NCI-H526 (cell line): ENCODE measurements around the gene SLC43A3.
"Not testable (repeated sequence)": the region's sequence is repeated elsewhere in the genome, so short reads cannot be mapped to it uniquely, and the experiment has no call there.

ENCODE experiments used
- DNase-seq, 2 experiments: peaks; one replicate each; lab custom pipeline; 2025; lab: John Stamatoyannopoulos, UW

SLC43A3 gene

DNA sequence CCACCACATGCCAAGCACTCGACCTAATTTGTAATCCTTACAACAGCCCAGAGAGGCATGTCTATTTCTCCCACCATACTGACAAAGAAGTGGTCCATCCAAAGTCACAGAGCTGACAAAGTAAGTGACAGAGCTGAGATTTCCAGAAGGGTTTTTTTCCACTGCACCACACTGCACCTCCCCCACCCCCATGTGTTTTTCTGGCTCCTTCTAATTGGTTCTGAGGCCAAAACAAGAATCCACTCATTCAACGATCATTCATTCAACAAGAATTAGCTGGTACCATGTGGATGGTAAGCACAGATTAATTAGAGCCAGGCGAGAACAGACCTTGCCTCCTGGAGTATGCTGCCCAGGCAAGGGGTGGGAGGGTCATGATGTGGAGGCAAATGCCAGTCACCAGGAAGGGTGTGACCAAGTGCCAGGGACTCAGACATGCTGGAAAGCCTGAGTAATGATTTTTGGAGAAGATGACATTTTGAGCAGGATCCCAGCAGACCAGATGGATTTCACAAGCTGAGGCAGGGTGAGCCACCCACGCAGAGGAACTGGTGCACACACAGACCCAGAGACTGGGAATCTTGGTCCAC lies 21.6 kb downstream of the SLC43A3 start:
- no peak for DNase-seq

DNA sequence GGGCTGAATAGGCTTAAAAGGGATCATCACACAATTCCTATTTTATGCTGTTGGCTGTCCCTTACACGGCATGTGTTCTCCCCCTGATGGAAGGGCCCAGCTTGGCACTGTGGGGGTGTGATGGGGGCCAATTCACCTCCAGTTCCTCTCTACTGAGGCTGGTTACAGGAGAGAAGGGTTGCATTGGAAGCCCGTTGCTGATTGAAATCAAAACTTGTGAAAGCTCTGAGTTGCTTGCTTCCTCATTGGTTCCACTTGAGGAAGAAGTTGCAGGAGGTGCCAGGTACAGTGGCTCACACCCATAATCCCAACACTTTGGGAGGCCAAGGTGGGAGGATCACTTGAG lies 23.1 kb downstream of the SLC43A3 start:
- DNase-seq: no peak

DNA sequence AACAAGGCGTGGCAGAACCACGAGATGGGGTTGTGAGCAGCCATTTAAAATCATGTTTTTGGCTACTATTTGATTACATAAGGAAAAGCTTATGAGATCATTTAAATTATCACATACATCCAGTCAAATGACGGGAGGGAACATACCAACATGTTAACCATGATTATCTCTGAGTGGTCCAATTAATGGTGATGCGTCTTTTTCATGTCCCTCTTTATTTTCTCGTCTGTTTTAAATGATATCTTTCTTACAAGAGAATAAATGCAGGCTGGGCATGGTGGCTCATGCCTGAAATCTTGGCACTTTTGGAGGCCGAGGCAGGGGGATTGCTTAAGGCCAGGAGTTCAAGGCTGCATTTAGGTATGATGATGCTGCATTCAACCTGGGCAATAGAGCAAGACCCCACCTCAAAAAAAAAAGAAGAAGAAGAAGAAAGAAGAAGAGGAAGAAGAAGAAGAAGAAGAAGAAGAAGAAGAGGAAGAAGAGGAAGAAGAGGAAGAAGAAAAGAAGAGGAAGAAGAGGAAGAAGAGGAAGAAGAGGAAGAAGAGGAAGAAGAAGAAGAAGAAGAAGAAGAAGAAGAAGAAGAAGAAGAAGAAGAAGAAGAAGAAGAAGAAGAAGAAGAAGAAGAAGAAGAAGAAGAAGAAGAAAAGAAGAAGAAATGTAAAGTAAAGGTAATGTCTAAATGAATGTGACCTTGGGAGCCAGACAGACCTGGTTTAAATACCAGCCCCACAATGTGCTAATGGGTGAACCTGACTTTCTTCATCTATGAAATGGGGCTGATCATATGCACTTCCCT lies 23.7 kb downstream of the SLC43A3 start:
- not testable (repeated sequence) for DNase-seq

DNA sequence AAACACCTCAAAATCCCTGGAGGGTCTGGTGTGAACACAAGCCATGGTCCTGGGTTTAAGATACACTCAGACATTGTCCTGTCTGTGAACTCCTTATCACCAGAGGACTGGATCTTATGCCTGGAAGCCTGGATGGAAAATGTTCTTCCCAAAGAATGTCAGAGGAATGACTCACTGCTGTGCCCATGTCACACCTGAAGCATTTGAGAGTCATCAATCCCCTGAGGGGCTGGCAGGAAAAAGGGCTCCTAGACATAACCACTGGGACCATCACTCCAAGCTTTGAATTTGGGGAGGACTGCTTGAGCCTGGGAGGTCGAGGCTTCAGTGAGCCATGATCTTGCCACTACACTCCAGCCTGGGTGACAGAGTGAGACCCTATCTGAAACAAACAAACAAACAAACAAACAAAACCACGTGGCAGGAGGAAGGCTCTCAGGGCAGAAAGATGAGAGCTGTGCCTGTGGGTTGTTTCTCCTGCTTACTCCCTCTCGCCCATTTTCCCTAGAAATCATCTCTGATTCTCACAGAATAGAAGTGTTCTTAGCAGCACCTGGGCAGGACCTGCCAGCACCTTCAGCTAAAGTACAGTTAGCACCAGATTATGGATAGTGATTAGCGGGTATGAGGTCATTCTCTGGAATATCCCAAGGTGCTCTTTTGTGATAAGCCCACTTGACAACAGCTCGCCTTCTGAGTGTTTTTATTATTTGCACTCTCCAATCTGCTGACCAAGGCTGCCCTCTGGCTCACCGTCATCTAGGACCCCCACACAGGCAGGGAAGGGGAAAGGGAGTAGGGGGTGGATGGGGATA lies 24.5 kb downstream of the SLC43A3 start:
- DNase-seq: no peak

DNA sequence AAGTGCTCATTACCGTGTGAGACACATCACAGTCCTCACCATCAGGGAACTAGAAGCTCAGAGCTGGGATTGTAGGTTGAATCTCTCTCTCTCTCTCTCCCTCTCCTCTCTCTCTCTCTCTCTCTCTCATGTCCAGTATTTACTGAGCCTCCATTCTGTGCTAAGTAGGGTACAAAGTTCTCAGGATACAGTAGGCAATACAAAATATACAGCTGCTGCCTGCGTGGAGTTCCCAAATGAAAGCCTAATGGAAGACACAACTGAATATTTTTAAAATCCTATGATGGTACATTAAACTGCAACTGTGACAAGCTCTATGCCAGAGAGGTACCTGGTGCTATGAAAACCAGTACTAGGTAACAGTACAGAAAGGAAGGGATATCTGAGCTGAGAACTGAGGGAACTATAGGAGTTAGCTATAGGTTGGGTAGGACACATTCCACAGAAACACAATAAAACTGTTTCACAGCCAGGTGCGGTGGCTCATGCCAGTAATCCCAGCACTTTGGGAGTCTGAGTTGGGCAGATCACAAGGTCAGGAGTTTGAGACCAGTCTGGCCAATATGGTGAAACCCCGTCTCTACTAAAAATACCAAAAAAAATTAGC lies 26.8 kb downstream of the SLC43A3 start:
- DNase-seq: no peak

DNA sequence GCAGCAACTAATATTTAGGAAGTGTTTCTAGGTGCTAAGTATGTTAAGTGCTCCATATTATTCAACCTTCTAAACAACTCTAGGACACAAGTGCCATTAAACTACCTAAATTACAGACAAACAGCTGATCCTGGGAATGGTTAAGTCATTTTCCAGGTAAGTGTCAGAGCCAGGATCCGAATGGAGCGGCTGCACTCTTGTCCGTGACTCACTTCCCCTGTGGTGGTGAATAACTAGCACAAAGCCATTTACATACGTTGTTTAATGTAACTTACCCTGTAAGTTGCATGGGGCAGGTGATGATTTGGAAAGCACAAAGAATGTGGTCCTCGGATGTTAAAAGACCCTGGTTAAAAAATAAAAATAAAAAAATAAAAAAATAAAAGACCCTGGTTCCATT lies 27.7 kb downstream of the SLC43A3 start:
- DNase-seq: no peak

DNA sequence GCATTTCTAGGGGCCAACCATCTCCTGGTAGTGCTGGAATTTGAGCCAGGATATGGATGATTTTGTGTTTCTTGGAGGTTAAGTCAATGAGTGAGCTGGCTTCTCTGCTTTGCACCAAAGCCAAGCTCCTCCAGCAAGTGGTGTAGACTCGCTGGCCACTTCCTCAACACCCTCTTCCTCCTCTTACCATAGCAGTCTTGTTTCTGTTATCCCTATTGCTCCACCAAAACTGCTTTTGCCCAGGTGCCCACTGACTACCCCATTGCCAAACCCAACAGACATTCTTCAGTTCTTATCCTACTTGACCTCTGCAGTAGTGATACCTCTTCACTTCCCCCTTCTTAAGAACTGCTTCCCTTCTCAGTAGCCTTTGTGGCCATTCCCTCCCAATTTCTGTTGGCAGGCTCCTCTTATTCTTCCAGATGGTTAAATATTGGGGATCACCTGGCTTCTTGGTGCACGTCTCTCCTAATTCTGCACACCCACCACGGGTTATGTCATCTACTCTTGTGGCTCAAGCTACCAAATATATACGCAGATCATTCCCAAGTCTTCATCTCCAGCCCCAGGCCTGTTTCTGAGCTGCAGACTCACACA lies 29.4 kb downstream of the SLC43A3 start:
- DNase-seq: no peak

DNA sequence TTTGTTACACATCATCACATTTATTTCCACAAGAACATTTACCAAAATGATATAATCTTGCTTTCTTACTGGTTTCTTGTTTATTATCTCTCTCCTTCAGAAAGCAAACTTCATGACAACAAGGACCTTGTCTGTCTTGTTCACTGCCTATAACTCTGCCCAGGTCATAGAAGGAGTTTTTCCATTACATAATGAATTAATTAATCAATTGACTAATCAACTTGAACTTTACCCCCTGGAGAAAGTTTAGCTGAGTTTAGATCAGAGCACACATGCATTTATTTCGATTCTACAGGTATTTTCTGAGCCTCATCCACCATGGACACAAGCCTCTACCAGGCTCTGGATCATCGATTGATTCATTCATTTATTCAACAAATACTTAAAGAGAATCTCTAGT lies 30.2 kb downstream of the SLC43A3 start:
- no peak for DNase-seq

DNA sequence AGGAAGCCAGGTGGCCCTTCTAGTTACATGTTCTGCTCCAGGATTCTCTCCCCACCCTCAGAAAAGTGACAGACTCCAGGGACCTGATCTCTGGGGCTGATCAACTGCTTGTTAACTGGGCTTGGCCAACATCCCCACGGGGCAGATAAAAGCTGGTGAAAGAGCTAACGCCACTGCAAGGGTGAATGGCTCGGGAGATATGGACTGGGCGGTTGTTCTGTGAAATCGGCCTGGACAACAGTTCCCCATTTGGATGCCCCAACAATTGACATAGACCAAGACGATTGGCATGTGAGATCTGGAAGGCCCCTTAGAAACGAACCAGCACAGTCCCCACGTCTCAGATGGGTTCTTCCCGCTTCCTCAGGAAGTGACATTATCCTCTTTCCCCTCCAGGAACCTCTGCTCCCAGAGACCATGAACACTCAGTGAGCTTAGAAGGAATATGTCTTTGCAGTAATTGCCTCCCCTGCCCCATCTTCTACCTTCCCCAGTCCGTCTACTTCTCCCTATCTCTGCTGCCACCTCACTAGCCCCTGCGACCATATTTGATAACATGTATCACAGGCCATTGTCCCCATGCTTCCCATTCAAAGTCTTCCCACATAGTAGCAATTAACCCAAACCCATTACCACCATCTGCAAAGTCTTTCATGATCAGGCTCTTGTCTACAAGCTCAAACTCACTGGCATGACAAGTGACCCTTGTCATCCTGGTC lies 30.9 kb downstream of the SLC43A3 start:
- no peak for DNase-seq

DNA sequence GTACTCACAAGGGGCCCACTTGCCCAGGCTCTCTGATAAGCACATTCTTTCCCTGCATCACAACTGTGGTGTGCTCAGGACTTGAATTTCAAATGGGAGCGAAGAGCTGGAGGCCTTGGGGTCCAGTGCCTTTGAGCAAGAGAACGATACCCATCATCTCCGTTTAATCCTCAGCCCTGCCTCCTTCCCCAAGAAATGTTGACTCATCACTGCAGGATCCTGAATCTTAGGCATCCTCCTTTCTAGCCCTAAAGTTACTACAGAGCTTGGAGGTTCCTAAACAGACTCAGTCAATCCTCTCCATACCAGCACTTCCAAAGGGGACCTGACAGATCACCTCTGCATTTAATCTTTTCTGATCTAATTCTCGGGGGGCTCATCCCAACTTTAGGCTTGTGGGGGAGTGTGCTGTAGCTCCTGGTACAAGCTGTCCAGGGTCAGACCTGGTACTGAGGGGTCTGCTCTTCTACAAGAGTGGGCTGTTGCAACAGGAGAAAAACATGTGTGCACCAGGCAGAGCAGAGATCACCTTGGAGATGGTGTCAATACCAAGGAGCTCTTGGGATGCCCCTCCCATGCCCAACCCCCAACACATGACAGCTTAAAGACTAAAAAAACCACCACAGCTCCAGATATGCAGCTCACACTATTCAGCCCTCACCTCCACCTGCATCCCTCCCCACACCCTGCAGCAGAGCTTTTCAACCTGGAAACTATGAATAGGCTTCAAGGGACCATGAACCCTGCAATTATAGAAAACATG lies 32.5 kb downstream of the SLC43A3 start:
- no peak for DNase-seq

DNA sequence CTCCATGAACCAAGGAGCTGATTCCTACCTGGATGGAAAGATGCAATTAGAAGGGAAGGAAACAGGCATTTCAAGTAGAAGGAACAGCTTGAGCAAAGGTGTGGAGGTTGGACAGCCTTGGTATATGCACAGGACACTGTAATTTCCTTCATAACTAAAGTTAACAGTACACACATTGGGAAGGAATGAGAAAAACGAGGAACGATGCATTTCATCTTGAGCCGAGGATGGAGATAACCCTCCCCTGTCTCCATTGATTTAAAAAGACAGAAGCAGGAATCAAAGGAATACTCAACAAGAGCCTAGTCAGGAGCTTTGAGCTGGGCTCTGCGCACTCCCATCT lies 34.2 kb downstream of the SLC43A3 start:
- no peak for DNase-seq

DNA sequence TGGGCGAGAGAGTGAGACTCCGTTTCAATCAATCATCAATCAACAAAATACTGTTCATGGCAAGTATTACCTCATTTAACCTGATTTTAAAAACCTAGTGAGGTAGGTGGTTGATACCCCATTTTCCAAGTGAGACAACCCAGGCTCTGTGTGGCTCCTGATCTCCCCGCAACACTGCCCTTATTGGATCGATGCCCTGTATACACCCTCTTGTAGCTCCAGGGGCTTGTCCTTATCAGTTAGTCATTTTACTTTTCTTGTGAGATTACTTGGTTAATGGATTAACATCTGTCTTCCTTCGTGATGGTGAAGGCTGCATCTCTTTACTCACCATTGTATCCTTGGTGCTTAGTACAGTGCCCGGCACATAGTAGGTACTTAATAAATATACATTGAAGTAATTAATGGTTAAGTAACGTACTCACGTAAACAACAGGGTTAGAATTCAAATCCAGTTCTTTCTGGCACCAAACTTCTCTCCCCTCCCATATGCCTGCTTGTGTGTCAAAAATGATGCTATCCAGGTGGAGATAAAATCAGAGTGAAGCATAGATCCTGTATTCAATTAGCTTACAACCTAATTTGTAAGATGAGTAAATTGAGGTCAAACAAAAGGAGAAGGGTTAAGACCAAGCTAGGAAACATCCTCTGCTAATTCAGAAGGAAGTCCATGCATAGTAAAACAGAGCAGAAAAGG lies 34.7 kb downstream of the SLC43A3 start:
- no peak for DNase-seq

DNA sequence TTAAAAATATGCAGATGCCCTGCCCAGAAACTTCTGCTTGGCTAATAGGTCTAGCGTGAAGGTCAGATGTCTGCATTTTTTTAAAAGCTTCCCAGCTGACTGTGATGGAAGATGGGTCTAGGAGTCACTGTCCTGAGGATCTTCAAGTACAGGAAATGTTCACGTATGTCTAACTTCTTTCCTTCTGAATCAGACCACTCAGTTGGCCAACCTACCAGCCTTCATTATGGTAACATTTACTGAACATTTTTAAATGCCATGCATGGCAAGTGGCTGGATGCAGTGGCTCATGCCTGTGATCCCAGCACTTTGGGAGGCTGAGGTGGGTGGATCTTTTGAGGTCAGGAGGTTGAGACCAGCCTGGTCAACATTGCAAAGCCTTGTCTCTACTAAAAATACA lies 35.4 kb downstream of the SLC43A3 start:
- DNase-seq: no peak

DNA sequence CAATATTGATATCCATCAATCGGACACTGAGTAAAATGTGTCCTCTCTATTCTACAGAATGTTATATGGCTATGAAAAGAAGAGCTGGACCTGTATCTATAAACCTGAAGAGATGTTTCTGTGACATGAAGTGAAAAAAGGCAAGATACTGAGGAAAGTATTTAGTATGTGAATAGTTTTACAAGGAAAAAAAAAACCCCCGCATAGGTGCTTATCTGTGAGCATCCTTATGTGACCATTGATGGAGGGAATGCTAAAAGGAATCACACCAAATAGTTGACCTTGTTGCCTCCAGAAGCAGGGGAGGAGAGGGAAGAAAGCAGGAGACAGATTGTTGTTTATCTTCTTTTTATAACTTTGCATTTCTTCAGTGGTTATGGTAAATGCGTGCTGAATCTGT lies 35.8 kb downstream of the SLC43A3 start:
- no peak for DNase-seq

DNA sequence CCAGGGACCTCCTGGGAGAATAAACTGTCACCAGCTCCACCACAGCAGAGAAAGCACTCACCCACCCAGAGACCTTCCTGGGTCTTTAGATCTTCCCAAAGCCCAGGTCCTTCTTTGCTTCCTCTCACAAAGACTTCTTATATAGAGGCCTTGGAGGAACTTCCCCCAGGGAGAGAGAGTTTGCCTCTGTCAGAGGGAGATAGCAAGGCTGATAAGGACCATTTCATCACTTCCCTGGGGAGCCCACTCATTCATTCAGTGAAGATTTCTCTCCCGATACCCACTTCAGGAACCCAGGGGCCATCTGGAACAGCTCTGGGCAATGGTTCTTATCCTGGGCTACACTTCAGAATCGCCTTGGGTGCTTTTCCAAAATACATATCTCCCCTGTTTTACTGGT lies 36.4 kb downstream of the SLC43A3 start, which contains the start of gene PRG2:
TSS of gene PRG2 (minus strand) at position 116 of the 400 bp plus-strand sequence. CDS start 706 bp downstream, outside the sequence.
- no peak for DNase-seq

DNA sequence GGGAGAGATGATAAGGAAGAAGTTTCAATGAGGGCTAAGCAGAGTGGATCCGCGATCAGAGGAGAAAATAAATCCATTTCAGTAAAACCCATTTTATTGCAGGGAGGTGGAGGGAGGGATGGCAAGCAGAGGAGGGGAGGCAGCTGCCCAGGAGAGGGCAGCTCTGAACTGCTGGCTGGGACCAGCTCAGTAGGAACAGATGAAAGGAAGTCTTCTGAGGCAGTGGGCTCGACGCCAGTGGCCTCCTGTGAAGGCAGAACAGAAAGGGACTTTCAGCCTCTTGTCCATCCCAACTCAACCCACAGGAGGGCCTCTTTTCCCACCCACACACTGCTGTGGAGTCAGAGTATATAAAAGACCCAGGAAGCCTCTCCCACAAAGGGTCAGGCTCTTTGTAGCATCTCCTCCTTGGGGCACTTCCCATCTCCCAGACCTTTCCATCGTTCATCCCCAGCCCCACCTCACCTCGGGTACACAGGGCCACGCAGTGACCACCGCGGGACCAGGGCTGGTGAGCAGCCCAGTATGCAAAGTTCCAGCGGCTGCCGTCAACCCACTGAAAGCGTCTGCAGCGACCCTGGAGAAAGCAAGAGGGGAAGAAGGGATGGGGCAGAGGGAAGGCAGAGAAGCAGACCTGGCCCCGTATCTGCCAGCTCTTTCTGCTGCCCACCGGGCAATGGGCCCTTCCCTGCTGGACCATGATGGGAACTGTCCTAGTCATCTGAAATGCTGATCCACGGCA lies 39.5 kb downstream of the SLC43A3 start:
- DNase-seq: no peak

DNA sequence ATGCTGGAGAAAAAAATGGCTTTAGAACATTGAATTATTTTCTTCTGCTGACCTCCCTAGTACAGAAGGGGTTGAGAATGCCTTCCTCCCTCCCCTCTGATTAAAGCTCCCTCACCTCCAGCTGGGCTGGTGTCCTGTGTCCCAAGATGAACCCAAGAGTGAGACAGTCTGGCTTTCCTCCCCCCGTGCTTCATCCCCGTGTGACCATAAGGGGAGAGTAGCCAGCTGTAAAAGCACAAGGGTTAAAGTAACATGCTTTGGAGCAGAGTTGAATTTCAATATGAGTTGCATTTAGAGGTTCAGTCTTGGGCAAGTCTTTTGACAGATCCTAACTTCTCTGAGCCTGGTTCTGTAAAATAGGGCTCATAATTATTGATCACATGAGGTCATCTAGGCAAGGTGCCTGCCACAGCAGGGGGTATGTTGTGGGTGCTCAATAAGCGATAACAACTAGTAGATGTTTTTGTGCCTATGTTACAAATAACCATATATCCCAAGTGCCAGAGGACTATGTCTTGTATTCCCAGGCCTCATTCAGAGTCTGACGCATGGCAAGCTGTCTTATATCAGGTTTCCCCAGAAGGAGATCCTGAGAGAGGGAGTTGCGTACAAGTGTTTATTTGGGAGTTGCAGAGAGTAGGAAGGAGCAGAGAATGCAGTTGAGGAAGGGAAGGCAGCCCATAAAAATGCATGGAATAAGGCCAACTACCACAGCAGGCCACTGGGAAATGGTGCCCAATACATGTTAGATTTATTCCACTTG lies 40.6 kb downstream of the SLC43A3 start:
- DNase-seq: no peak

DNA sequence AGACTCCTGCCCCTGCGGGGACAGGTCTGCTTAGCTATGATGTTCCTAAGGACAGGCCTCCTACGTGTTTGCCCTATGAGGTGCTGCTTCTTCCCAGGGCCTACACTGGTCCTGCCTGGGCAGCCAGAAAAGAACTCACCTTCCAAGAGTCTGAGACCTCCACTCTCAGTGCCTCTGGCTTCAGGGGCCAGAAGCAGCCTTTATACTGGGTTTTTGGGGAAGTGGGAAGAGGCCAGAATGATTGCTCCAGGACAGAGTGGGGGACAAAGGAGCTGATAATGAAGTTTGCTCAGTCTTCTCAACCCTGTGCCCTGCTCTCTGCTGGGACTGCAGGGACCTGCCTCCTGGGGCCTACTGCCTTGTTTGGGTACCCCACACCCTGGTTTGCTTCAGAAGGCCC lies 45.9 kb downstream of the SLC43A3 start, which contains the start of gene PRG3:
TSS of gene PRG3 (minus strand) at position 176 of the 400 bp plus-strand sequence. CDS start 442 bp downstream, outside the sequence.
- DNase-seq: no peak

DNA sequence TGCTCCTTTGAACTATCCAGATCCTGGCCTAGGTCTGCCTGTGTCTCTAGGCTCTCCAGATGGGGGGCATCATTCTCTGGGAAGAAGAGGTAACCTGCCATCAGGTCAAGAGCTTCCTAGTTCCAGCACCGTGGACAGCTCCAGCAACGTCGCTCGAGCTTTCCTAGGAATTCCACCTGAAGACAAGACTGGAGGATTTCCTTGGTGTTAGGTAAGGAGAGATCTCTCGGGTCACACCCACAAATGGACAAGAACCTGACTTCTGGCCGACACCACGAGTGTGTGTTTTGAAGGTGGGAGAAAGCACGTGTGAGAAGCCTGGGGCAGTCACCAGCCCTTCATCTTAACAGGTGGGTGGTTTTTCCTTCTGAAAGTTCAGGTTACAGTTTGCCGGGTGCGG lies 47.2 kb downstream of the SLC43A3 start:
- DNase-seq: no peak
